ENCODE results near the gene ASMTL.

DNA sequence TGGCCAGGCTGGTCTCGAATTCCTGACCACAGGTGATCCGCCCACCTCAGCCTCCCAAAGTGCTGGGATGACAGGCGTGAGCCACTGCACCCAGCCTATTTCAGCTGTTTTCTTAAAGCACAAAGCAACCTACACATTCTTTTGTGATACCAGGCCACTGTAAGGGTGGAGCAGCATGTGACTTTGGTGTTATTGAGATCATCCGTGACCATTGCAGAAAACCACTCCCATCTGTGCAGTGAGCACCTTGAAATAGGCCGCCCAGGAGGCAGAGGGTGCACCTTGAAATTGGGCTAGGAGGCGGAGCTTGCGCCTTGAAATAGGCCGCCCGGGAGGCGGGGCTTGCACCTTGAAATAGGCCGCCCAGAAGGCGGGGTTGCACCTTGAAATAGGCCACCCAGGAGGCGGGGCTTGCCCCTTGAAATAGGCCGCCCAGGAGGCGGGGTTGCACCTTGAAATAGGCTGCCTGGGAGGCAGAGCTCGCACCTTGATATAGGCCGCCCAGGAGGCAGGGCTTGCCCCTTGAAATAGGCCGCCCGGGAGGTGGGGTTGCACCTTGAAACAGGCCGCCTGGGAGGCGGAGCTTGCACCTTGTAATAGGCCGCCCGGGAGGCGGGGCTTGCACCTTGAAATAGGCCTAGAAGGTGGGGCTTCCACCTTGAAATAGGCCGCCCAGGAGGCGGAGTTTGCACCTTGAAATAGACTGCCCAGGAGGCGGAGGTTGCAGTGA lies 51.8 kb downstream of the ASMTL start:
- TF ChIP-seq REST (IDR thresholded peaks at IDR 0.05; ENCODE audit: unreplicated experiment): no peak
- TF ChIP-seq, protein P1, sequence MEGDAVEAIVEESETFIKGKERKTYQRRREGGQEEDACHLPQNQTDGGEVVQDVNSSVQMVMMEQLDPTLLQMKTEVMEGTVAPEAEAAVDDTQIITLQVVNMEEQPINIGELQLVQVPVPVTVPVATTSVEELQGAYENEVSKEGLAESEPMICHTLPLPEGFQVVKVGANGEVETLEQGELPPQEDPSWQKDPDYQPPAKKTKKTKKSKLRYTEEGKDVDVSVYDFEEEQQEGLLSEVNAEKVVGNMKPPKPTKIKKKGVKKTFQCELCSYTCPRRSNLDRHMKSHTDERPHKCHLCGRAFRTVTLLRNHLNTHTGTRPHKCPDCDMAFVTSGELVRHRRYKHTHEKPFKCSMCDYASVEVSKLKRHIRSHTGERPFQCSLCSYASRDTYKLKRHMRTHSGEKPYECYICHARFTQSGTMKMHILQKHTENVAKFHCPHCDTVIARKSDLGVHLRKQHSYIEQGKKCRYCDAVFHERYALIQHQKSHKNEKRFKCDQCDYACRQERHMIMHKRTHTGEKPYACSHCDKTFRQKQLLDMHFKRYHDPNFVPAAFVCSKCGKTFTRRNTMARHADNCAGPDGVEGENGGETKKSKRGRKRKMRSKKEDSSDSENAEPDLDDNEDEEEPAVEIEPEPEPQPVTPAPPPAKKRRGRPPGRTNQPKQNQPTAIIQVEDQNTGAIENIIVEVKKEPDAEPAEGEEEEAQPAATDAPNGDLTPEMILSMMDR (conservative IDR thresholded peaks at IDR 0.05; ENCODE audit: low read depth in 2 of 2): no peak
- TF ChIP-seq POLR2AphosphoS5 (IDR thresholded peaks at IDR 0.05; ENCODE audit: low read depth): peak; percentile 60; the same call in 1 of the 2 replicates
- no peak for TF ChIP-seq EZH2phosphoT487 (IDR thresholded peaks at IDR 0.05; ENCODE audit: unreplicated experiment)
- TF ChIP-seq EZH2 (IDR thresholded peaks at IDR 0.05; ENCODE audit: low read depth, unreplicated experiment): no peak
- TF ChIP-seq CREB1 (CRISPR knock-in tag; IDR thresholded peaks at IDR 0.05; ENCODE audit: low read depth): no peak
- TF ChIP-seq, protein P2, sequence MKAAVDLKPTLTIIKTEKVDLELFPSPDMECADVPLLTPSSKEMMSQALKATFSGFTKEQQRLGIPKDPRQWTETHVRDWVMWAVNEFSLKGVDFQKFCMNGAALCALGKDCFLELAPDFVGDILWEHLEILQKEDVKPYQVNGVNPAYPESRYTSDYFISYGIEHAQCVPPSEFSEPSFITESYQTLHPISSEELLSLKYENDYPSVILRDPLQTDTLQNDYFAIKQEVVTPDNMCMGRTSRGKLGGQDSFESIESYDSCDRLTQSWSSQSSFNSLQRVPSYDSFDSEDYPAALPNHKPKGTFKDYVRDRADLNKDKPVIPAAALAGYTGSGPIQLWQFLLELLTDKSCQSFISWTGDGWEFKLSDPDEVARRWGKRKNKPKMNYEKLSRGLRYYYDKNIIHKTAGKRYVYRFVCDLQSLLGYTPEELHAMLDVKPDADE (IDR thresholded peaks at IDR 0.05): no peak
- no peak for TF ChIP-seq ZNF331 (CRISPR knock-in tag; IDR thresholded peaks at IDR 0.05; ENCODE audit: low read depth)
- no peak for TF ChIP-seq STAT1 (IDR thresholded peaks at IDR 0.05; ENCODE audit: unreplicated experiment)
- TF ChIP-seq JUNB (IDR thresholded peaks at IDR 0.05; ENCODE audit: unreplicated experiment): no peak
- TF ChIP-seq, protein P3, sequence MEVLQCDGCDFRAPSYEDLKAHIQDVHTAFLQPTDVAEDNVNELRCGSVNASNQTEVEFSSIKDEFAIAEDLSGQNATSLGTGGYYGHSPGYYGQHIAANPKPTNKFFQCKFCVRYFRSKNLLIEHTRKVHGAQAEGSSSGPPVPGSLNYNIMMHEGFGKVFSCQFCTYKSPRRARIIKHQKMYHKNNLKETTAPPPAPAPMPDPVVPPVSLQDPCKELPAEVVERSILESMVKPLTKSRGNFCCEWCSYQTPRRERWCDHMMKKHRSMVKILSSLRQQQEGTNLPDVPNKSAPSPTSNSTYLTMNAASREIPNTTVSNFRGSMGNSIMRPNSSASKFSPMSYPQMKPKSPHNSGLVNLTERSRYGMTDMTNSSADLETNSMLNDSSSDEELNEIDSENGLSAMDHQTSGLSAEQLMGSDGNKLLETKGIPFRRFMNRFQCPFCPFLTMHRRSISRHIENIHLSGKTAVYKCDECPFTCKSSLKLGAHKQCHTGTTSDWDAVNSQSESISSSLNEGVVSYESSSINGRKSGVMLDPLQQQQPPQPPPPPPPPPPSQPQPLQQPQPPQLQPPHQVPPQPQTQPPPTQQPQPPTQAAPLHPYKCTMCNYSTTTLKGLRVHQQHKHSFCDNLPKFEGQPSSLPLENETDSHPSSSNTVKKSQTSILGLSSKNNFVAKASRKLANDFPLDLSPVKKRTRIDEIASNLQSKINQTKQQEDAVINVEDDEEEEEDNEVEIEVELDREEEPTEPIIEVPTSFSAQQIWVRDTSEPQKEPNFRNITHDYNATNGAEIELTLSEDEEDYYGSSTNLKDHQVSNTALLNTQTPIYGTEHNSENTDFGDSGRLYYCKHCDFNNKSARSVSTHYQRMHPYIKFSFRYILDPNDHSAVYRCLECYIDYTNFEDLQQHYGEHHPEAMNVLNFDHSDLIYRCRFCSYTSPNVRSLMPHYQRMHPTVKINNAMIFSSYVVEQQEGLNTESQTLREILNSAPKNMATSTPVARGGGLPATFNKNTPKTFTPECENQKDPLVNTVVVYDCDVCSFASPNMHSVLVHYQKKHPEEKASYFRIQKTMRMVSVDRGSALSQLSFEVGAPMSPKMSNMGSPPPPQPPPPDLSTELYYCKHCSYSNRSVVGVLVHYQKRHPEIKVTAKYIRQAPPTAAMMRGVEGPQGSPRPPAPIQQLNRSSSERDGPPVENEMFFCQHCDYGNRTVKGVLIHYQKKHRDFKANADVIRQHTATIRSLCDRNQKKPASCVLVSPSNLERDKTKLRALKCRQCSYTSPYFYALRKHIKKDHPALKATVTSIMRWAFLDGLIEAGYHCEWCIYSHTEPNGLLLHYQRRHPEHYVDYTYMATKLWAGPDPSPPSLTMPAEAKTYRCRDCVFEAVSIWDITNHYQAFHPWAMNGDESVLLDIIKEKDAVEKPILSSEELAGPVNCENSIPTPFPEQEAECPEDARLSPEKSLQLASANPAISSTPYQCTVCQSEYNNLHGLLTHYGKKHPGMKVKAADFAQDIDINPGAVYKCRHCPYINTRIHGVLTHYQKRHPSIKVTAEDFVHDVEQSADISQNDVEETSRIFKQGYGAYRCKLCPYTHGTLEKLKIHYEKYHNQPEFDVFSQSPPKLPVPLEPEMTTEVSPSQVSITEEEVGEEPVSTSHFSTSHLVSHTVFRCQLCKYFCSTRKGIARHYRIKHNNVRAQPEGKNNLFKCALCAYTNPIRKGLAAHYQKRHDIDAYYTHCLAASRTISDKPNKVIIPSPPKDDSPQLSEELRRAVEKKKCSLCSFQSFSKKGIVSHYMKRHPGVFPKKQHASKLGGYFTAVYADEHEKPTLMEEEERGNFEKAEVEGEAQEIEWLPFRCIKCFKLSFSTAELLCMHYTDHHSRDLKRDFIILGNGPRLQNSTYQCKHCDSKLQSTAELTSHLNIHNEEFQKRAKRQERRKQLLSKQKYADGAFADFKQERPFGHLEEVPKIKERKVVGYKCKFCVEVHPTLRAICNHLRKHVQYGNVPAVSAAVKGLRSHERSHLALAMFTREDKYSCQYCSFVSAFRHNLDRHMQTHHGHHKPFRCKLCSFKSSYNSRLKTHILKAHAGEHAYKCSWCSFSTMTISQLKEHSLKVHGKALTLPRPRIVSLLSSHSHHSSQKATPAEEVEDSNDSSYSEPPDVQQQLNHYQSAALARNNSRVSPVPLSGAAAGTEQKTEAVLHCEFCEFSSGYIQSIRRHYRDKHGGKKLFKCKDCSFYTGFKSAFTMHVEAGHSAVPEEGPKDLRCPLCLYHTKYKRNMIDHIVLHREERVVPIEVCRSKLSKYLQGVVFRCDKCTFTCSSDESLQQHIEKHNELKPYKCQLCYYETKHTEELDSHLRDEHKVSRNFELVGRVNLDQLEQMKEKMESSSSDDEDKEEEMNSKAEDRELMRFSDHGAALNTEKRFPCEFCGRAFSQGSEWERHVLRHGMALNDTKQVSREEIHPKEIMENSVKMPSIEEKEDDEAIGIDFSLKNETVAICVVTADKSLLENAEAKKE (CRISPR knock-in tag; IDR thresholded peaks at IDR 0.05): no peak
- no peak for TF ChIP-seq NANOG (IDR thresholded peaks at IDR 0.05; ENCODE audit: borderline replicate concordance)
- no peak for TF ChIP-seq ZNF114 (CRISPR knock-in tag; IDR thresholded peaks at IDR 0.05)

Data from GM23338 (cell line).